Parathyroid adenoma (tissue), 2 donors: ENCODE measurements around the gene AXDND1.

Experiments
- H2AFZ ChIP-seq: fragments of 300-600 bp; sonication (generic); one replicate; pipeline ENCODE4 v1.7.0; 2017; ENCODE audit warnings: antibody characterized with exemption, mild to moderate bottlenecking
- H3K27ac ChIP-seq: fragments of 300-600 bp; sonication (generic); one replicate; pipeline ENCODE4 v1.7.0; 2017
- H3K27me3 ChIP-seq: fragments of 300-600 bp; sonication (generic); one replicate; pipeline ENCODE4 v1.7.0; 2017; ENCODE audit warnings: low read length; ENCODE audit not compliant: control insufficient read depth, insufficient read depth
- H3K36me3 ChIP-seq: fragments of 300-600 bp; sonication (generic); one replicate; pipeline ENCODE4 v1.7.0; 2017; ENCODE audit warnings: low read length; ENCODE audit not compliant: control insufficient read depth, insufficient read depth
- H3K4me1 ChIP-seq: fragments of 300-600 bp; sonication (generic); one replicate; pipeline ENCODE4 v1.7.0; 2017; ENCODE audit warnings: control low read depth
- H3K4me2 ChIP-seq: fragments of 300-600 bp; sonication (generic); one replicate; pipeline ENCODE4 v1.7.0; 2017; ENCODE audit warnings: low read length
- H3K4me3 ChIP-seq: fragments of 300-600 bp; sonication (generic); one replicate; pipeline ENCODE4 v1.7.0; 2017; ENCODE audit warnings: low read depth, low read length
- H3K79me2 ChIP-seq: fragments of 300-600 bp; sonication (generic); one replicate; pipeline ENCODE4 v1.7.0; 2017; ENCODE audit warnings: control low read depth
- H3K9ac ChIP-seq: fragments of 300-600 bp; sonication (generic); one replicate; pipeline ENCODE4 v1.7.0; 2017; ENCODE audit warnings: mild to moderate bottlenecking
- H3K9me3 ChIP-seq: fragments of 300-600 bp; sonication (generic); one replicate; pipeline ENCODE4 v1.7.0; 2017; ENCODE audit warnings: low read length; ENCODE audit not compliant: control insufficient read depth
- TF ChIP-seq, protein P1 (sequence below): fragments of 300-600 bp; sonication (generic); IDR thresholded peaks from one replicate; pipeline ENCODE4 v1.7.0; 2017; ENCODE audit warnings: antibody characterized with exemption, mild to moderate bottlenecking
- donor health status: primary hyperparathyroidism.

The AXDND1 gene

DNA sequence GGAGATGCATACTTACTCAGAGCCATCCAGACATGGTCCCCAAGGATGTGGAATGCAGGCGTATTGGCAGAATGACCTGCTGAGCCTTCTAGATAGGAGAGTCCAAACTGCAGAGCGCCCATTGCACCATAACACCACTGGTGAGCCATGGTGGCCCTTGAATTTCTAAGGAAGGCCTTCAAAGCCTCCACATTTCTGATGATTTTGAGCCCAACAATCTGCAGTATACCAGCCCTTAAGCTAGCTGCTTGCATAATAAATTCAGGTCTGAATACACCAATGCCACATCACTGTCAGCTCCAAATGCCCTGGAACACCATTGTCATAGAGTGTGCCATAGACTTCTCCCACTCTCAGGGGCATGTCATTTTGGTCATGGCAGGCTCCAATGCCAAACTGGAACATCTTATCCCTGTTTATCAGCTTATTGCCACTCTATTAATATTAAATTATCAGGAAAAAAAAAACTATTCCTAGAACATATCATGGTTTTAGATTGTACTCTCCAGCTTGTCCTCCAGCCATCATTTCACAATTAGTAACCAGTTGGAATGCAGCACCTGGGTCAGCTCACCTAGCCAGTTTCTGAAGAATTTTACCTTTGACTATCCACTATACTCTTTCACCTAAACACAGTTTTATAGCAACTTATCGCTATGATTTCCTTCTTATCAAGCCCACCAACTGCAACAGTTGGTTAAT, 183.0 kb downstream of the AXDND1 start:
- TF ChIP-seq, protein P1, sequence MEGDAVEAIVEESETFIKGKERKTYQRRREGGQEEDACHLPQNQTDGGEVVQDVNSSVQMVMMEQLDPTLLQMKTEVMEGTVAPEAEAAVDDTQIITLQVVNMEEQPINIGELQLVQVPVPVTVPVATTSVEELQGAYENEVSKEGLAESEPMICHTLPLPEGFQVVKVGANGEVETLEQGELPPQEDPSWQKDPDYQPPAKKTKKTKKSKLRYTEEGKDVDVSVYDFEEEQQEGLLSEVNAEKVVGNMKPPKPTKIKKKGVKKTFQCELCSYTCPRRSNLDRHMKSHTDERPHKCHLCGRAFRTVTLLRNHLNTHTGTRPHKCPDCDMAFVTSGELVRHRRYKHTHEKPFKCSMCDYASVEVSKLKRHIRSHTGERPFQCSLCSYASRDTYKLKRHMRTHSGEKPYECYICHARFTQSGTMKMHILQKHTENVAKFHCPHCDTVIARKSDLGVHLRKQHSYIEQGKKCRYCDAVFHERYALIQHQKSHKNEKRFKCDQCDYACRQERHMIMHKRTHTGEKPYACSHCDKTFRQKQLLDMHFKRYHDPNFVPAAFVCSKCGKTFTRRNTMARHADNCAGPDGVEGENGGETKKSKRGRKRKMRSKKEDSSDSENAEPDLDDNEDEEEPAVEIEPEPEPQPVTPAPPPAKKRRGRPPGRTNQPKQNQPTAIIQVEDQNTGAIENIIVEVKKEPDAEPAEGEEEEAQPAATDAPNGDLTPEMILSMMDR = no peak
- H2AFZ ChIP-seq = no peak overlapping the region
- no peak overlapping the region for H3K4me2 ChIP-seq
- H3K9me3 ChIP-seq = no peaks in the 10 kb centered on the region
- no peak overlapping the region for H3K9ac ChIP-seq
- no peak overlapping the region for H3K27ac ChIP-seq
- no peaks in the 10 kb centered on the region for H3K4me1 ChIP-seq
- no peaks in the 10 kb centered on the region for H3K36me3 ChIP-seq
- no peak overlapping the region for H3K4me3 ChIP-seq
- H3K79me2 ChIP-seq = no peaks in the 10 kb centered on the region
- H3K27me3 ChIP-seq = no peaks in the 10 kb centered on the region

DNA sequence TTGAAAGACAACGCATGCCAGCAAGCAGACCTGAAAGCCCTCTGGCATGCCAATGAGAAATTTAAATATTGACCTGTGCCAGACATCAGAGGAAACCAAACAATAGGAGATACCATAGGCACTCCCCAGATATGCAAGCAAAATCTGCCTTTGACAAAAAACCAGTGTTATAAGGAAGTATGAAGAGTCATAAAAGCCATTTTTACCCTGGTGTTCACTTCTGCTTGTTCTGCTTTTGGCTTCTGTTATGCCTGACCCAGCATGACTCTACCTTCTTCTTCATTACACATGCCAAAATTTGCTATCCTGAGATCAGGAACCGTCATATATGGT, 183.6 kb downstream of the AXDND1 start:
- TF ChIP-seq, protein P1 = no peak
- Histone ChIP-seq H3K9me3 (no peaks in the 10 kb centered on the region), H3K4me1 (no peaks in the 10 kb centered on the region), H3K4me2 (no peak overlapping the region), H3K27me3 (no peaks in the 10 kb centered on the region), H3K36me3 (no peaks in the 10 kb centered on the region), H3K79me2 (no peaks in the 10 kb centered on the region), H3K9ac (no peak overlapping the region), H2AFZ (no peak overlapping the region), H3K4me3 (no peak overlapping the region), H3K27ac (no peak overlapping the region)

DNA sequence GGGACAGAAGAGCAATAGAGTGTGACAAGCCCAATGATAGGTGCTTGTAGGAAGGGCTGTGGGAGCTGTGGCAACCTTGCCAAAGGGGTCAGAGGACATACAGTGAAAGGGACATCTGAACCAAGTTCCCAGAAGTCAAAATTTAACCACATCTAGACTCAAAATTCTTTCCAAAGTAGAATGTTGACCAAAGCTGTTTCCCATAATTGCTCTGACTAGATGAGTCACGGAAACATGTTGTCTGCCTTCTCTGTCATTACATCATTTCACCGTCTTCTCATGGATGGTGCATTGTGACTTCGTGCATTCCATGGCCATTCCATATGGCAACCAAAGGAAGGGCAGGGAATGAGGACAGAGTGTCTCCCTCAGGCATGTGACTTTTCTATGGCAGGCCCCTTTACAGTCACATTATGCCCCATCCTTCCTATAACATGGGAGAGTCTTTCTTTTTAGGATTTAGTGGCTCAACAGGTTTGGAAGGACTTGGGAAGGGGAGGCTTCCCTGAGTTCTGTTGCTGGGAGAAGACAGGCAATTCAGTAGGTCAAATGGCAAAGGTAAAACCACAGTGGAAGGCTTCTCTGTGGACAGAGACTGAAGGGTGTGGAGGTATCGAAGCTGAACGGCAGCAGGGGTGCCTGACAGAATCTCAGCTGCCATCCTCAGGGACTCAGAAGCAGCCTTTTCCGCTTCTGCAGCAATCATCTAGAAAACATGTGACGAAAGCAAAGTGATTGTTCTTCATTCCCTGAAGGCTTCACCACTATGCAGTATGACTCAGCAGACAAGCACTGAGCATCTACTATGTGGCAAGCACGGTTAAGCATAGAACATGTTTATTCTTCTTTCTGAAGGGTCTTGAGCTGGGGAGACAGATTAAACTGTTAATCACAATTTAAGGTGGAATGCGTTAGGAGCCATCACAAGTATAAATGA, 185.2 kb downstream of the AXDND1 start:
- TF ChIP-seq, protein P1 = no peak
- no peak overlapping the region for H3K4me3 ChIP-seq
- no peaks in the 10 kb centered on the region for H3K79me2 ChIP-seq
- no peaks in the 10 kb centered on the region for H3K4me1 ChIP-seq
- no peak overlapping the region for H2AFZ ChIP-seq
- no peak overlapping the region for H3K9ac ChIP-seq
- no peaks in the 10 kb centered on the region for H3K9me3 ChIP-seq
- H3K27me3 ChIP-seq = no peaks in the 10 kb centered on the region
- H3K4me2 ChIP-seq = no peak overlapping the region
- no peak overlapping the region for H3K27ac ChIP-seq
- no peaks in the 10 kb centered on the region for H3K36me3 ChIP-seq

DNA sequence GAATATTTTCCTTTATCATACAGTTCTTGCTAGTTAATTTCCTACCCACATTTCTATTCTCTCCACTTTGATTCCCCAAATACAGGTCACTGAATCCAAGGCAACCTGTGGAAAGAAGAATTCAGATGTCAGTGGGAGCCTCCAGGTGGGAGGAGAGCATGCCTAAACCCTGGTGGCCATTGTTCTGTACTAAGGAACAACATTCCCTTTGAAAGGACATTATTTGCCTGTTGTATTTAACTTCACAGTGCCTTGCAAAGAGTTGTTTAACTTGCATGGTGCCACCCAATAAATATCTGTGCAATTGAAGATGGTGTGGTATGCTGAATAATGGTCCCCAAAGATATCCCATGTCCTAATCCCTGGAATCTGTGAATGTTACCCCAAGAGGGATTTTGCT, 188.7 kb downstream of the AXDND1 start:
- no peaks in the 10 kb centered on the region for H3K27me3 ChIP-seq
- H3K9me3 ChIP-seq = no peaks in the 10 kb centered on the region
- no peaks in the 10 kb centered on the region for H3K79me2 ChIP-seq
- TF ChIP-seq, protein P1 = no peak
- H3K27ac ChIP-seq = no peak overlapping the region
- no peak overlapping the region for H2AFZ ChIP-seq
- no peaks in the 10 kb centered on the region for H3K4me1 ChIP-seq
- H3K4me2 ChIP-seq = no peak overlapping the region
- H3K9ac ChIP-seq = no peak overlapping the region
- H3K36me3 ChIP-seq = no peaks in the 10 kb centered on the region
- H3K4me3 ChIP-seq = no peak overlapping the region
